Loucy (cell line): ENCODE measurements around the gene HS3ST5.

ENCODE experiments used
- CTCF ChIP-seq: fragments of 200-600 bp; sonication (generic); conservative IDR thresholded peaks from 2 replicates; pipeline ENCODE4 v1.5.1; 2014; ENCODE audit warnings: mild to moderate bottlenecking, antibody characterized with exemption, low read length
- EZH2phosphoT487 ChIP-seq: fragments of 200-600 bp; IDR thresholded peaks from 2 replicates; pipeline ENCODE4 v1.6.1; 2018; ENCODE audit warnings: antibody characterized with exemption, mild to moderate bottlenecking, moderate library complexity, borderline replicate concordance

DNA sequence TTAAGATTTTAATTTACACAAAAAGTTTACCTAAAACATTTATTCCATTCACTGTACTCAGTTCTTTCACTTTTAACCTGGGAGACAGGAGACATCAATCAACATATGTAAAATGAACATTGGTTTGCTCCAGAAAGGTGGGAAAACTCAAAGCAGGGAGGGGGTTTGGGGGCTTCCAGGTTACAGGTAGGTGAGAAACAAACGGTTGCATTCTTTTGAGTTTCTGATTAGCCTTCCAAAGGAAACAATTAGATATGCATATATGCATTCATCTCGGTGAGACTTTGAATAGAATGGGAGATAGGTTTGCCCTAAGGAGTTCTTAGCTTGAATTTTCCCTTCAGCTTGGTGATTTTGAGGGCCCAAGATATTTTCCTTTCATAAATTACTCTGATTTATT lies 333.6 kb downstream of the HS3ST5 start:
- TF ChIP-seq CTCF (no peak), EZH2phosphoT487 (no peak)
